GM12875 (cell line): ENCODE data around the gene TTC13.

Experiments
- H3K4me3 ChIP-seq: one replicate; pipeline ENCODE4 v1.5.1; 2011; ENCODE audit warnings: low read depth, low read length, control low read depth
- TF ChIP-seq, protein P1 (sequence below): IDR thresholded peaks from 2 replicates; pipeline ENCODE4 v1.5.1; 2011; ENCODE audit warnings: low read depth, mild to moderate bottlenecking, control low read depth, inconsistent platforms, low read length, moderate library complexity, borderline replicate concordance; ENCODE audit not compliant: insufficient read depth

Gene TTC13

DNA sequence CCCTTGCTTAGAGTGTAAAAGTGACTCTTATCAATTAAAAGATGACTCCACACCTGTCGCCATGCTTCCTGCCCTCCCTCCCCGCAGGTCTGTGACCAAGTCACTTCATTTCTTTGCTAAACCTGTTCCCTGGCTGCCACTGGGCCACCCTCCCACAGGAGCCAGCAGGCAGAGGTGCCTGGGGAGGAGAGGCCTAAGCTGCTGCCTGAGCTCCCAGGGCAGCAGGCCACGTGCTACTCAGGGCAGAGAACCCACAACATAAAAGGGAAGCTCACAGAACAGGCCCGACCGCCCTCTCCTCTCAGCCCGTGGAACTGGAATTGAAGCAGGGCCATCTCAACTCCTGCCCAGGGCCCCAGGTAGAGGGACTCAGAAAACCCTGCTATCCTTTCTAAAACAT lies 115.2 kb downstream of the TTC13 start:
- TF ChIP-seq, protein P1, sequence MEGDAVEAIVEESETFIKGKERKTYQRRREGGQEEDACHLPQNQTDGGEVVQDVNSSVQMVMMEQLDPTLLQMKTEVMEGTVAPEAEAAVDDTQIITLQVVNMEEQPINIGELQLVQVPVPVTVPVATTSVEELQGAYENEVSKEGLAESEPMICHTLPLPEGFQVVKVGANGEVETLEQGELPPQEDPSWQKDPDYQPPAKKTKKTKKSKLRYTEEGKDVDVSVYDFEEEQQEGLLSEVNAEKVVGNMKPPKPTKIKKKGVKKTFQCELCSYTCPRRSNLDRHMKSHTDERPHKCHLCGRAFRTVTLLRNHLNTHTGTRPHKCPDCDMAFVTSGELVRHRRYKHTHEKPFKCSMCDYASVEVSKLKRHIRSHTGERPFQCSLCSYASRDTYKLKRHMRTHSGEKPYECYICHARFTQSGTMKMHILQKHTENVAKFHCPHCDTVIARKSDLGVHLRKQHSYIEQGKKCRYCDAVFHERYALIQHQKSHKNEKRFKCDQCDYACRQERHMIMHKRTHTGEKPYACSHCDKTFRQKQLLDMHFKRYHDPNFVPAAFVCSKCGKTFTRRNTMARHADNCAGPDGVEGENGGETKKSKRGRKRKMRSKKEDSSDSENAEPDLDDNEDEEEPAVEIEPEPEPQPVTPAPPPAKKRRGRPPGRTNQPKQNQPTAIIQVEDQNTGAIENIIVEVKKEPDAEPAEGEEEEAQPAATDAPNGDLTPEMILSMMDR = no peak
- H3K4me3 ChIP-seq = no peak overlapping the region

DNA sequence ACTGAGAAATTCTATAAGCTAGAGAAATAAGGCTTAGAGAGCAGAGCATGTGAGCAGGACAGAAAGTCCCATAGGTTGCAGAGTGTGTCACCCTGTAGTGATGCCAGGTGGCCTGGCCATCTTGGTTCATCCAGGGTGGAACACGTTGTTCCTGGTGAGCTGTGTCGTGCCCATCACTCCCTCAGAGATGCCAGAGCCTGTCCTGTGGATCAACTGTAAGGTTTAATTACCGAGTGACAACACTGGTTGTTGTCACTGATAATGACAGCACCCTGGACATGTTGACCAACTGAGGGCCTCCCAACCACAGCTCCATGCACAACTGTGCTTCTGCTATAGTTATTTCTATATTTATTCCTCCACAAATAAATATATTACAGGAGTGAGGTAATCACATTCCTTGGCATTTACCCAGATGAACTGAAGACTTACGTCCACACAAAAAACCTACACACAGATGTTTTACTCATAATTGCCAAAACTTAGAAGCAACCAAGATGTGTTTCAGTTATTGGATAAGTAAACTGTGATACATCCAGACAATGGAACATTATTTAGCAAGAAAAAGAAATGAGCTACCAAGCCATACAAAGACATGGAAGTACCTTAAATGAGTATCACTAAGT lies 116.6 kb downstream of the TTC13 start:
- TF ChIP-seq, protein P1 = no peak
- no peak overlapping the region for H3K4me3 ChIP-seq

DNA sequence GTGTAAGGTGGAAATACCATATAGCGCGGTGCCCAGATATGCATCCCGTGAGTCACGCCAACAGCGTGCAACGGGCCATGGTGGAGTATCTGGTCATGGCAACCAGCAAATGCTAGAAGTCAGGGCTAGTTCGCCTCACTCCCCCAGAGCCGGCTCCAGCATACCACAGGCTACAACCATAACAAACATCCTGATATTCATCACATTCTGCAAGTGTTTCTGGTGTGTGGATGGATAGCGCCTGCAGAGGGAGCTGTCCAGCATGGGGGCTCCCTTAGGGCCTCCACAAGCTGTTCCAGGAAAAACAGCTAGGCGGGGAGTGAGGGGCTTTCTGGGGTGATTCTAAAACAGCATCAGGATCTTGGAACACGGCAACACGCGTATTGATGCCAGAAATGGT lies 117.2 kb downstream of the TTC13 start:
- H3K4me3 ChIP-seq = no peak overlapping the region
- TF ChIP-seq, protein P1 = 0 out of 2 replicates have a peak, but pooled peaks have one; percentile 3

DNA sequence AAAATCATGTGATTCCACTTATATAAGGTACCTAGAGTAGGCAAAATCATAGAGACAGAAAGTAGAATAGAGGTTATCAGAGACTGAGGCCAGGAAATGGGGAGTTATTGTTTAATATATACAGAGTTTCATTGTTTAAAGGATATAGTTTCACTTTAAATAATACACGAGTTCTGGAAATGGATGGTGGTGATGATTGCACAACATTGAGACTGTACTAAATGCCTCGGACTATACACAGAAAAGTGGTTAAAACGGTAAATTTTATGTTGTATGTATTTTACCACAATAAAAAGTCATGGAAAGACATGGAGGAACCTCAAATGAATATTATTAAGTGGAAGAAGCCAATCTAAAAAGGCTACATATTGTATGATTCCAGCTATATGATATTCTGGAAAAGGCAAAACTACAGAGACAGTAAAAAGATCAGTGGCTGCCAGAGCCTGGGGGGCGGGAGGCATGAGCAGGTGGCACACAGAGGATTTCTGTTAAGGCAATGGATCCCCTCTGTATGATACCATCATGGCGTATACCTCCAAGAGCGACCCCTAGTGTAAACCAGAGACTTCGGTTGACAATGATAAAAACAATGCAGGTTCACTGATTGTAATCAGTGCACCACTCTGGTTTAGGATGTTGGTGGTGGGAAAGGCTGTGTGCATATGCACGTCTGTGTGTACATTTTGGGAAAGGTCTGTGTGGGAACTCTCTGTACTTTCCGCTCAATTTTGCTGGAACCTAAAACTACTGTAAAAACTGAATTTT lies 117.9 kb downstream of the TTC13 start:
- TF ChIP-seq, protein P1 = no peak

DNA sequence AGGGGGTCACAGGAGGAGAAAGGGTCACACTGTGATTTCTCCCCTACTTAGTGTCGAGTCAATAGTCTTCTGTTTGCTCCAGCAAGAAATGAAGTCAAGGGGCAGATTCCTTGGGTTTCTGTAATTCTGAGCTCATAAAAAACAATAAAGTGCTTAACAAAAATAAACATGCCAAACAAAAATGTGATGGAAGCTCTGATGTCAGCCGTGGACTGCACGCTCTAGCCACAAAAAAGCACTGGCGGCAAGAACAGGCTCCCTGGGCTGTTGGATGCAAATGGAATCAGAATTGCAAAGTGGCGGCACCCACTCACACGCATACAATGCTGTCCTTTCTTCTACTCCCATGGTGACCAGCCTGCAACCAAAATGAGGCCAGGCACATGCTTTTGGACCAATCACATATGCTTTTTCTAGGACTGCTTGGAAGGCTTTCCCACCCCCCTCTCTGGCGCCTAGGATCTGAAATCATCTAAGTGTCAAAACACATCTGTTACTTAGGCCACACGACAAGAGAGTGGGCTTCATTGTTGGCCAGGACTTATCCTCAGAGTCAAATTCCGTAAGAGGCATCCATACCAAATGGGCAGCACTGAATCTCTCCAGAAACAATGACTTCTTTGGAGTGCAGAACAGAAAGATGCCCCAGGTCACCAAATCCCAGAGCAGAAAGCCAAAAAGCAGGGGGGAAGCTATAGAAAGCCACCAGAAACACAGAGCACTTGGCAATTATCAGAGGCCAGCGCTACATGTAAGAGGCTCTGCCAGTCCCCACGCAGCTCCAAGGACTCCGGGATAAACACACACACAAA lies 119.5 kb downstream of the TTC13 start:
- TF ChIP-seq, protein P1 = no peak
- H3K4me3 ChIP-seq = no peak overlapping the region

More for the DNA sequence above, 117.9 kb downstream of the TTC13 start:
- H3K4me3 ChIP-seq = no peak overlapping the region

DNA sequence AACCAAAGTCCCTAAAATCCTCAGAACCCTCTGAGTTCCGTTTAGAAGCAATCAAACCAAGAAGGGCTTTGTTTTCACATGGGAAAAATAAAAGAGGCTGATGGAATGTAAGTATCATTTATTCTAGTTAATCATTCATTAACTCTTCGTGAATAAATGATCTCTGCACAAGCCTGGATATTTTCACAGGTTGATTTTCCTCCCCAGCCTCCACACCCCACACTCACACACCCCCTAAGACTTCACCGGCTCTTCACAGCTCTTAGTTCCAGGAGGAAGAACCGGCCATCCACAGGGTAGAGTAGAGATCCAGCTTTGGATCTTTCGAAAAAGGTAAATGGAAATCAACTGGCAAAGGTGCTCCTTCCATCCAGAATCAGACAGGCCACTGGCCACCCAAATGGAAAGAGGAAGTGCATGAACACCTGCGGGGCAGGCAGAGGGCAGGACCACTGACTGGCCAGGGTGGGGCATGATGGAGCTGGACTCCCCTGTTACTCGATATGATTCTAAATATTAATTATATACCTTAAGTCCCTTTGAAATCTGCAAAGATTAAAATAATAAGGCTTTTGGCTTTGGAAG lies 120.3 kb downstream of the TTC13 start:
- TF ChIP-seq, protein P1 = no peak
- no peak overlapping the region for H3K4me3 ChIP-seq
